ENCODE results near the gene RBP5.

Gene RBP5

DNA sequence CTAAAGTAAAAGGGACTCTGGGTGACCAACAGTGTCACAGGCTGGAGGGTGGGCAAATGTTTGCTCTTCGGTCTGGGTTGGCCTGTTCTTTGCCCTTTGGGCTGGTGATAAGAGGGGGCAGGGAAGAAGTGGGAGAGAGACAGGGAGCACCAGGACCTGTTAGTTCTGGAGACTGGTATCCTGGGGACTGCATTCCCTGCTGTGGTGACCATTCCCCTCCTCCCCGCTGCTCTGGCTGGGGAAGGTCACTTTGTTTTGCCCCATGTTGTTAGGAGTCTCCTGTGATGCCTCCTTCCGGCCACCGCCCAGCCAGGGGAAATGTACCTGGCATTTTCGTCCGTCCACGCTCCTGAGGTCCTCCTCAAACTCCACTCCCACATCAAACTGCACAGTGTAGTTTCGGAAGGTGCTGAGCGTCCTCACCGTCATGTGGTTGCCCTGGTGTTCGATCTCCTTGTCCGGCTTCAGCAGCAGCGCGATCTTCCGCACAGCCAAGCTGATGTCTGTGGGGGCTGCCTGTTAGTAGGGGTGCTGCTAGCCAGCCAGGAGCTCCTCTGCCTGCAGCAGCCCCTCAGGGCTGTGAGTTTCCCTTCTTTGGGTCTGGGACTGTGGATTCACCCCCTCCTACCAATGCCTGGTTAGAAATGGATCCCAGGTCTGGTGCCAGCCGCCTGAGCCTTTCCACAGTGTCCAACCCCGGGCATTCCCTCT, 618 bp downstream of the RBP5 start:
- TF ChIP-seq, protein P1, sequence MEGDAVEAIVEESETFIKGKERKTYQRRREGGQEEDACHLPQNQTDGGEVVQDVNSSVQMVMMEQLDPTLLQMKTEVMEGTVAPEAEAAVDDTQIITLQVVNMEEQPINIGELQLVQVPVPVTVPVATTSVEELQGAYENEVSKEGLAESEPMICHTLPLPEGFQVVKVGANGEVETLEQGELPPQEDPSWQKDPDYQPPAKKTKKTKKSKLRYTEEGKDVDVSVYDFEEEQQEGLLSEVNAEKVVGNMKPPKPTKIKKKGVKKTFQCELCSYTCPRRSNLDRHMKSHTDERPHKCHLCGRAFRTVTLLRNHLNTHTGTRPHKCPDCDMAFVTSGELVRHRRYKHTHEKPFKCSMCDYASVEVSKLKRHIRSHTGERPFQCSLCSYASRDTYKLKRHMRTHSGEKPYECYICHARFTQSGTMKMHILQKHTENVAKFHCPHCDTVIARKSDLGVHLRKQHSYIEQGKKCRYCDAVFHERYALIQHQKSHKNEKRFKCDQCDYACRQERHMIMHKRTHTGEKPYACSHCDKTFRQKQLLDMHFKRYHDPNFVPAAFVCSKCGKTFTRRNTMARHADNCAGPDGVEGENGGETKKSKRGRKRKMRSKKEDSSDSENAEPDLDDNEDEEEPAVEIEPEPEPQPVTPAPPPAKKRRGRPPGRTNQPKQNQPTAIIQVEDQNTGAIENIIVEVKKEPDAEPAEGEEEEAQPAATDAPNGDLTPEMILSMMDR (IDR thresholded peaks at IDR 0.05), result no peak

DNA sequence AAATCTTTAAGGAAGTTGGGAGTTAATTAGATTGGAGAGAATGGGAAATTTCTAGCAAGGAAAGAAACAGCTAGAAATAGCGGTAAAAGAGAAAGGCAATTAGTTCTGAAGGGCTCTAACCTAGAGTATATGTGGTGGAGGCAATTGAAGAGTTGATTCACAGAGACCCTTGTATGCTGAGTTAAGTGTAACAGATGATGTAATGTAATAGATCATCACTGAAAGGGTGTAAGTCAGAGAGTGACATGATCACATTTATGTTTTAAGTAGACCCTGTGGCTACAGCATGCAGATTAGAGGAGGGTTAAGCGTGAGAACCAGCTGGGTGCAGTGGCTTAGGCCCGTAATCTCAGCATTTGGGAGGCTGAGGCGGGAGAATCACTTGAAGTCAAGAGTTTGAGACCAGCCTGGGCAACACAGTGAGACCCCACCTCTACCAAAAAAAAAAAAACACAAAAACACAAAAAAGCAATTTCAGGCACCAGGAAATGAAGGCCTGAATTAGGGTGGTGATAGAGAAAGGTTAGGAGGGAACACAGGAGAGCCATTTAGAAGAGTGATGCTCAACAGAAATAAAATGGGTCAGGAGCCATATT, 3.0 kb downstream of the RBP5 start:
- TF ChIP-seq, protein P1 (IDR thresholded peaks at IDR 0.05), result no peak

DNA sequence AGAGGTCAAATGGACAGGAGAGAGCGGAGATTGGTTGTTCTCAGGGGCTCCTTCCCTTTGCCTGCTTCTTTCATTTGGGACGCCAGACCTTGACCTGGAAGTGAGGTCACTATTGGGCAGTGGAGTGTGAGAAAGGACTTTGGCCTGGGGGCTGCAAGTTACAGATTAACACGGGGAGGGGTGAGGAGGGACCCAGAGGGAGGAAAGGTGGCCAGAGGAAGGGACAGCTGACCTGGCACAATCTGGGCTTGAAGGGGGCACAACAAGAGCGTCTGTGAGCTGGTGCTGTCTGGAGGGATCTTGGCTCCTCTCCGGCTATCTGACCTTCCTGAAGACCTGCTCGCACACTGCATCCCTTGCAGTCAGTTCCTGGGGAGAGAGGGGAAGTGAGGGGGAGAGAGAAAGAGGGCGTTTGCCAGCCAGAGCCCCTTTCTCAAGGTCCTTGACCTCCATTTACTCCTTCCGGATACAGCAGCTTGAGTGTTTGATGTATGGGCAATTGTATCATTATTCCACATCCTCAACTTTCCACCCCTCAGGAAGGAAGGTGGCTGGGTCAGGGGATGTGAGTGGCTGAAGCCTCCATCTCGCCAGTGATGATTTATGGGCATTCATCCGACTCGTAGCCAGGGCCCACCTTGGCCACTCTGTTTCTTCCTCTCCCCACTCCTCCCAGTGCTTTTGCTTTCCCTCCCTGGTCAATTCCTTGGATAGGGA, 4.7 kb downstream of the RBP5 start:
- TF ChIP-seq, protein P1 (IDR thresholded peaks at IDR 0.05), result no peak

DNA sequence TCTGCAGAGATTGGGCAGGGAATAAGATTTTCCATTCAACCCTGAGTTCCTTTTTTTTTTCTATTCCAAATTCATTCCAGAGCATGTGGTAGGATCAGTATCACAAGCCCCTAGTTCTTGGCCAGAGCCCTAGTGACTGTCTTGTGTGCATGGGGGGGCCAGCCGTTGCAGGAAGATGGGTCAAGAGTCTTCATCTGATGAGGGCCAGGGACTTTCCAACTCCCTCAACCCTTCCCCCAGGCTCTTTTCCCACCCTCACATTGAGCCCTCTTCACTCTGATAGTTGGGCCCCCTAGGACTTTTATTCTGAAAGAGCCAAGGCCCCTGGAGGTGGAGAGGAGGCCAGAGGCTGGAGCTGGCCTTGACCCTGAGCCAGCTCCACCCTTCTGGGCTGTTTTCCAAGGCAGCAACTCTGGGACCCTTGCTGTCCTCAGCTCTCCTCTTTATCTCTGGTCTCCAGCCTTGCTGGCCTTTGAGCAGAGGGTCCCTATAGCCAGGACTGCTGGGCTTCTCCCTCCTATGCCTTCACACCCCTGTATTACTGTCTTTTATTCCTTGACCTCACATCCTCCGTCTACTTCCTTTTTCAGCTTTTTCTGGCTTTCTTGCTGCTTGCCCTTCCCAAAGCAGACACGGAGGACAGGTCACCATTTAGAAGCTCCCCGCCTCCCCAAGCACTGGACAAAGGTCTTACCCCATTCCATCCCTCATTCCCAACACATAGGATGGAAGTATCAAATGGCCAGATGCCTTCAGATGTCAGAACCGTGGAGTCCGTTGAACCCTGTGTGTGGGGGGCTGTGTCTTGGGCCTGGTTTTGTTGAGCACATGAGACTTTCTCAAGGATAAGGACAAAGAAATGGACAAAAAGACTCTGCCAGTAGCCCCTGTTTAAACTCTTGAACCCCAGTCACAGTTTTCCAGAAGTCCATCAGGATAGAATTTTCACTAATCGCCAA, 5.6 kb downstream of the RBP5 start:
- TF ChIP-seq, protein P1 (IDR thresholded peaks at IDR 0.05), result no peak

DNA sequence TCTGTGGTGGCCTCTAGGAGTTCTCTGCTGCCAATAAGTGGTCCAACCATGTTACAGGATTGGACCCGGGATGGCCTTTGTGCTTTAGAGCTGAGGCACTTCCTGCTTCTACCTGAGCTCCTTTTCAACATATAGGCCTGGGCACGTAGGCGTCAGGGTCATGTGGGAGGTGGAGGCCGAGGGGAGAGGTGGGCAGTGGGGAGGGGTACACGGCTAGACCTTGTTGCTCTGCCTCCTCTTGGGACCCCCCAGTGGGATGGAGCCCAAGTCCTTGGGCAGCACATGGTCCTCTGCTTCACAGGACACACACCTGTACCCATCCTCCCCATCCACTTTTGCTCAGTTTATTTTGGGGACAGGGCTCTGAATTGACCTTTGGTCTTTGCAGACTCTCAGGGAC, 7.4 kb downstream of the RBP5 start:
- TF ChIP-seq, protein P1 (IDR thresholded peaks at IDR 0.05), result no peak

DNA sequence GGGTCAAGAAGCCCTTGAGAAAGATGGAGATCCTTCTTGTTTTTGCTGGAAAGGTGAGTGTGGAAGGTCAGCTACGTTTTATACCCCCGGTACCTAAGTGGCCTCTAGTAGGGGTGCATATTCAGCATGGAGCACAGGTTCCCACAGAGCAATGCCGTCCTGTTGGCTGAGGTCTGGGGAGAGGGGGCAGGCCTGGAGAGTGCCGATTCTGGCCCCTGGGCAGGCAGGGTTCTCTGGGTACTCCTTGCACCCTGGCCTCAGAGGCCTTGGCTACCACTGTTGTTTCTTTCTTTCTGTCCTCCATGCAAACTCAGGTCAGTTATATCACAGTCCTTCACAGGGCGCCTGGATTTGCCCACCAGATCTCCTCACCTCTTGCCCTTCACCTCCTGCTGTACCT, 8.5 kb downstream of the RBP5 start:
- TF ChIP-seq, protein P1 (IDR thresholded peaks at IDR 0.05), result no peak

DNA sequence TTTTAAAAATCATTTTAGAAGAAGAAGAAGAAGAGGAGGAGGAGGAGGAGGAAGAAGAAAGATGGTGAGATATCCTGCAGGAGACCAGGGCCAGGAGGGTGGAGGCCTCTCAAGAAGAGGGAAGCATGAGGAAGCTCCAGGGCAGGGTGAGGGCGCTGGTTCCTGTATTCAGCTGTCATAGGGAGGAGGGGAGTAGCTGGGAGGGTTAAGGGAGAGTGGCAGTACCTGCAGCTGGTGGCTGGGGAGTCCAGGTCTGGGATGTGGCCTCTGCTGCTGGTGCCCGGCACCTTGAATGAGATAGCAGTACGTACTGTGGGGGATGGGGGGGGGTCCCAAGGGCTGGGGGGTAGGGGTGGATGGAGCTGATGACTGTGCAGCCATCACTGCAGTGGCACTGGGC, 9.8 kb downstream of the RBP5 start:
- TF ChIP-seq, protein P1 (IDR thresholded peaks at IDR 0.05), result no peak

Measured in LNCAP (cell line).